Lower lobe of right lung (tissue), 2 donors: ENCODE measurements around the gene FBXO42. TPM values are rescaled to one million over a fixed set of nuclear protein-coding genes. Genes with fewer than 3 reads are reported as not detected.
A peak's percentile ranks its signal among the peaks of the same experiment; 100 is the strongest.

Source experiments
- ATAC-seq, 2 donors: fragments of 200-7000 bp; cut with Tn5 transposase; one replicate each; pipeline ENCODE4 v1.9.1; 2020 to 2022; ENCODE audit warnings: mild to moderate bottlenecking in 2 of 2, moderate library complexity in 2 of 2
- DNase-seq: peaks from one replicate; pipeline ENCODE4 v3.0.0-alpha.2; 2020
- H3K27ac ChIP-seq: fragments of 200-600 bp; one replicate; pipeline ENCODE4 v1.8.0; 2022
- H3K27me3 ChIP-seq: fragments of 200-600 bp; one replicate; pipeline ENCODE4 v1.8.0; 2022; ENCODE audit warnings: low read depth
- H3K36me3 ChIP-seq: fragments of 200-600 bp; one replicate; pipeline ENCODE4 v1.8.0; 2022; ENCODE audit warnings: mild to moderate bottlenecking
- H3K4me1 ChIP-seq: fragments of 200-600 bp; one replicate; pipeline ENCODE4 v1.8.0; 2022
- H3K4me3 ChIP-seq: fragments of 200-600 bp; one replicate; pipeline ENCODE4 v1.8.0; 2022; ENCODE audit warnings: mild to moderate bottlenecking
- H3K9me3 ChIP-seq: fragments of 200-600 bp; one replicate; pipeline ENCODE4 v1.8.0; 2022
- CTCF ChIP-seq: fragments of 200-600 bp; IDR thresholded peaks from one replicate; pipeline ENCODE4 v1.8.0; 2022; ENCODE audit warnings: antibody characterized with exemption, mild to moderate bottlenecking
- intact Hi-C: fragments of 100-400 bp; cut with DNase I; formaldehyde crosslinking; loops from one replicate; pipeline ENCODE4 v1.11.0; 2022
- total RNA-seq: library from RNA; stranded (reverse); fragmentation: NEBNext Ultra II Directional; extraction: Animal tissue kit (Norgen Biotek cat#: 25700); gene quantifications from one replicate; pipeline ENCODE4 v1.2.1, GENCODE V29; 2021
- donor health status: DM: no; HTN: yes; CAD: no; lungs with severe emphysema.

FBXO42 gene
- total RNA-seq, 1 donor from 2014 or later, result 21.5 TPM

- intact Hi-C loops, result no loop called here
- Histone ChIP-seq H3K9me3 (no peaks in the 10 kb centered on the region), H3K4me3 (peak overlapping the region; percentile 39), H3K4me1 (peaks cover 60% of the 10 kb centered on the region), H3K27ac (peak overlapping the region; percentile 74), H3K27me3 (no peaks in the 10 kb centered on the region), H3K36me3 (peaks cover 7% of the 10 kb centered on the region)
- TF ChIP-seq CTCF, result no peak
- ATAC-seq, result peak in 1 of 2 donors; percentile 32
- no peak for DNase-seq
Observed at GRCh38 chr1:16386454-16387113, 34.3 kb upstream of the FBXO42 start.

- Histone ChIP-seq H3K27ac (peak overlapping the region; percentile 74), H3K9me3 (no peaks in the 10 kb centered on the region), H3K27me3 (no peaks in the 10 kb centered on the region), H3K4me1 (peaks cover 53% of the 10 kb centered on the region), H3K4me3 (no peak overlapping the region), H3K36me3 (peaks cover 7% of the 10 kb centered on the region)
- no peak for DNase-seq
- ATAC-seq, result no peak
- no peak for TF ChIP-seq CTCF
- intact Hi-C loops, result no loop called here
Observed at GRCh38 chr1:16385659-16386453, 33.6 kb upstream of the FBXO42 start.

- no peak overlapping the region for H3K4me3 ChIP-seq
- H3K27me3 ChIP-seq, result no peaks in the 10 kb centered on the region
- H3K27ac ChIP-seq, result no peak overlapping the region
- H3K36me3 ChIP-seq, result peaks cover 7% of the 10 kb centered on the region
- no peak for TF ChIP-seq CTCF
- no peak for DNase-seq
- intact Hi-C loops, result no loop called here
- H3K4me1 ChIP-seq, result peaks cover 45% of the 10 kb centered on the region
- H3K9me3 ChIP-seq, result no peaks in the 10 kb centered on the region
- ATAC-seq, result no peak
Observed at GRCh38 chr1:16383888-16384287, 31.6 kb upstream of the FBXO42 start.

GRCh38 chr1:16380868-16381267 is 28.6 kb upstream of the FBXO42 start:
- ATAC-seq (no peak), DNase-seq (no peak)
- Histone ChIP-seq H3K36me3 (peaks cover 6% of the 10 kb centered on the region), H3K9me3 (no peaks in the 10 kb centered on the region), H3K27me3 (no peaks in the 10 kb centered on the region), H3K4me1 (peaks cover 35% of the 10 kb centered on the region), H3K4me3 (no peak overlapping the region), H3K27ac (no peak overlapping the region)
- TF ChIP-seq CTCF, result no peak
- intact Hi-C loops, result no loop called here

- peaks cover 49% of the 10 kb centered on the region for H3K4me1 ChIP-seq
Observed at GRCh38 chr1:16378443-16378842, 26.2 kb upstream of the FBXO42 start.

More at GRCh38 chr1:16378443-16378842, 26.2 kb upstream of the FBXO42 start:
- Histone ChIP-seq H3K27me3 (no peaks in the 10 kb centered on the region), H3K9me3 (no peaks in the 10 kb centered on the region), H3K27ac (no peak overlapping the region), H3K36me3 (no peaks in the 10 kb centered on the region), H3K4me3 (no peak overlapping the region)
- DNase-seq (no peak), ATAC-seq (no peak)
- no peak for TF ChIP-seq CTCF
- intact Hi-C loops, result no loop called here
